Fibroblast of the aortic adventitia (primary cell): ENCODE results near the gene GTF2F2. TPM values are rescaled to one million over a fixed set of nuclear protein-coding genes. Genes with fewer than 3 reads are reported as not detected.
A peak's percentile ranks its signal among the peaks of the same experiment; 100 is the strongest.

ENCODE experiments used
- DNase-seq: peaks from one replicate; pipeline ENCODE4 v3.0.0-alpha.2; 2010; ENCODE audit warnings: low read depth
- H3K4me3 ChIP-seq: 2 replicates; pipeline ENCODE4 v1.5.1; 2011; ENCODE audit warnings: low read depth, mild to moderate bottlenecking, control low read depth, low read length, moderate library complexity
- CTCF ChIP-seq: IDR thresholded peaks from 2 replicates; pipeline ENCODE4 v1.5.1; 2011; ENCODE audit warnings: mild to moderate bottlenecking, low read length, control low read depth, inconsistent platforms; ENCODE audit not compliant: insufficient read depth
- total RNA-seq: library from RNA; depleted of rRNA; stranded (reverse); fragments of >200 nt; gene quantifications from 2 replicates; pipeline ENCODE4 v1.2.3, GENCODE V29; 2012; ENCODE audit warnings: low replicate concordance

GTF2F2 gene
- total RNA-seq, 1 donor: 19.0 TPM

GRCh38 chr13:45256254-45256653 lies 135.9 kb downstream of the GTF2F2 start:
- TF ChIP-seq CTCF: no peak
- H3K4me3 ChIP-seq: no peak overlapping the region
- no peak for DNase-seq

DNA sequence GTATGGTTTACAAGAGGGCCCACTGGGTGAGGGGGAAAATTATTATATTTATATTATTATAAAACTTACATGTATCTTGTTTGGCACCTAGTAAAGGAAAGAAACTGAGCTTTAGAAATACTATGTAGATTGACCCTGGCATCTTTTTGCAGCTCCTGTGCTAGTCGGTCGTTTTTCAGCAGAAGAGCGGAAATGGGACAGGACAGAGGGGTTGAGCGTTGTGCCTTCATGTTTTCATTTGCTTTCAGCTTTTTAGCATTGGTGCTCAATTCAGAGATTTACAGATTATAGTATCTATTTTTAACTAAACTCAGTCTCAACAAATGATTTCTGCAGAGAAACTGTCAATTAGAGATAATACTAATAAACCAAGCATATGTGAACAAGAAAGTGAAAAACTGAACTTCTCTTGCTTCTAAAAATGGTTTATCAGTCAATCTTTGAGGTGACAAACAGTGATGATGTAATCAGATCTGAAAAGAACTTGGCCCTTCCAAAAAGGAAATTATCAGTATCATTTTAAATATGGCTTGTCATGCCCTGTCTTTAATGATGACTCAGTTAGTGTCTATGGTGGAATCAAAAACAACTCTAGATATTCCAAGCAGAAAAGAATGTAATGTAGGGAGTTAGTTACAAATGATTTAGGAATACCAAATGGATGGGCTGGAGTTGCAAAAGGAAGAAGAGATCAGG lies 137.5 kb downstream of the GTF2F2 start:
- no peak for DNase-seq
- no peak for TF ChIP-seq CTCF
- no peak overlapping the region for H3K4me3 ChIP-seq

DNA sequence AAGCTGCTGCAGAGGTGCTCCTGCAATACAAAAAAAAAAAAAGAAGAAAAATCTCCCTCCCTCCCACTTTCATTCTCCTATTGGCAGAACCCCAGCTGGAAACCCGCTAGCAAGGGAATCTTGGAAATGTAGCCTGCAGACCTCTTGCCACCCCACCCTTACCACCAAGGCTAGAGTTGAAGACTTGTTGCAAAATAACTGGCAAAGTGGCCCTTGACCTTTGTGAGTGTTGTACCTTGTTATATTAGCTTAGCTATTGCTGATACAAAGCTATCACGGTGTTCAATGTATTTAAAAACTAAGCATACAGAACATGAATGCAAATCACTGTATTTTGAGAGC lies 138.0 kb downstream of the GTF2F2 start:
- TF ChIP-seq CTCF: no peak
- no peak overlapping the region for H3K4me3 ChIP-seq

GRCh38 chr13:45267215-45267614 lies 146.9 kb downstream of the GTF2F2 start:
- no peak for DNase-seq
- H3K4me3 ChIP-seq: no peak overlapping the region
- TF ChIP-seq CTCF: no peak

More for the DNA sequence above, 138.0 kb downstream of the GTF2F2 start:
- DNase-seq: peak; percentile 55

DNA sequence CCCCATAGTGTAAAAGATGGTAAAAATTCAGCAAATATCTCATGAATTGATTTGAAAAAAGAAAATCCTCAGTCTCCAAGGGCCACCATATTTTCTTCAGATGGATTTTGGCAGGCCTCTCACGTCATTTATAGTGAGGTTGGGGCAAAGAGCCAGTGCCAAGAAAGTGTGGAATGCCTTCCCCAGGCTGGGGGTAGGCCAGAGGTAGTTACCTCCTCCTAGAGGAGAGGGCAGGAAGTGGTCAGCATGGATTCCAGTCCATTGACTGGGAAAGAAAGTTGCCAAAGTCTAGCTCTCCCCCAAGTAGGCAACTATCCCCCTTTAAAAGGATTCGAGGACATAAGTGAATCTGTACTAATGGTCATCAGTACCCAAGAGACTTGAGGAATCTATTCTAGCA lies 148.9 kb downstream of the GTF2F2 start:
- no peak overlapping the region for H3K4me3 ChIP-seq
- DNase-seq: peak; percentile 13
- TF ChIP-seq CTCF: peak; percentile 2

DNA sequence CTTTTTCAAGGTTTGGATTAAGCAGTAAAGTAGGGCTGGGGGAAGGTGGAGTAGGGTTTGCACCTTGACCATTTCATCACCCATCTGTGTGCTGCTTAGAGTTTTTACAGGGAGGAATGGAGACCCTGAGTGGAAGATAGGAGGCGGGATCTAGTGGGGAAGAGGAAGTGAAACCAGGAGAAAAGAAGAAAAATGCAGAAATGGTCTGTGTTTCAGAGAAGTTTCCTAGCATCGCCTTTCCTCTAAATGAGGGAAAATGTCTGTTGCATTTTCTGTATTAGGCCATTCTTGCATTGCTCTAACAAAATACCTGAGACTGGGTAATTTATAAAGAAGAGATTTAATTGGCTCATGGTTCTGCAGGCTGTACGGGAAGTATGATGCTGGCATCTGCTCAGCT lies 156.6 kb downstream of the GTF2F2 start:
- H3K4me3 ChIP-seq: no peak overlapping the region
- no peak for DNase-seq
- no peak for TF ChIP-seq CTCF

GRCh38 chr13:45278096-45278645 lies 157.9 kb downstream of the GTF2F2 start:
- TF ChIP-seq CTCF: no peak
- no peak for DNase-seq
- H3K4me3 ChIP-seq: no peak overlapping the region
